GM12878 (cell line): ENCODE measurements around the gene PAOX. TPM values are rescaled to one million over a fixed set of nuclear protein-coding genes. Genes with fewer than 3 reads are reported as not detected.

Experiments used
- ATAC-seq: fragments of 200-7000 bp; cut with Tn5 transposase; 3 replicates; pipeline ENCODE4 v1.9.1; 2020; ENCODE audit warnings: mild to moderate bottlenecking, moderate library complexity
- BruUV-seq: library from RNA; stranded (reverse); fragments of 400-500 nt; replicated peaks from 2 replicates; lab custom pipeline; 2021; lab: Mats Ljungman, UMichigan
- CTCF ChIA-PET: fragments of 300-600 bp; sonication (Branson Sonifier 250); formaldehyde crosslinking; extraction: SDS; loops from one replicate; lab custom pipeline; 2021; ENCODE audit warnings: inconsistent platforms; lab: Yijun Ruan, JAX
- POLR2A ChIA-PET: fragments of 350-600 bp; formaldehyde crosslinking; extraction: SDS; loops from one replicate; lab custom pipeline; 2021; ENCODE audit warnings: inconsistent platforms; lab: Charles Lee
- RAD21 ChIA-PET: fragments of 300-600 bp; sonication (Branson Sonifier 250); formaldehyde crosslinking; loops from one replicate; lab custom pipeline; 2023; ENCODE audit warnings: antibody characterized with exemption; ENCODE audit not compliant: unreplicated experiment; lab: Charles Lee
- SMC1A ChIA-PET: fragments of 300-600 bp; sonication (Branson Sonifier 250); formaldehyde crosslinking; loops from one replicate; lab custom pipeline; 2023; ENCODE audit not compliant: unreplicated experiment, uncharacterized antibody; lab: Charles Lee
- DNase-seq: peaks from one replicate; pipeline ENCODE4 v3.0.0-alpha.2; 2011; ENCODE audit warnings: low read depth, low spot score
- FAIRE-seq: peaks from 3 replicates; lab custom pipeline; 2011; peaks lifted over from hg19 to GRCh38; lab: Jason Lieb, UNC
- H2AFZ ChIP-seq: 2 replicates; pipeline ENCODE4 v1.6.0; 2011; ENCODE audit warnings: low read depth, low read length, control low read depth; ENCODE audit not compliant: control insufficient read depth
- H3K27ac ChIP-seq: 2 replicates; pipeline ENCODE4 v1.5.1; 2011; ENCODE audit warnings: control low read depth; ENCODE audit not compliant: control insufficient read depth, insufficient read depth
- H3K27me3 ChIP-seq, 2 experiments: replicated peaks in 1 of 2; 2 replicates each; pipeline versions ENCODE4 v1.6.0 to v1.6.1; 2011; ENCODE audit warnings: low read length in 1 of 2; ENCODE audit not compliant: control insufficient read depth in 2 of 2, insufficient read depth in 2 of 2
- H3K36me3 ChIP-seq, 2 experiments: 2 replicates each; pipeline ENCODE4 v1.5.1; 2011; ENCODE audit warnings: low read length in 1 of 2; ENCODE audit not compliant: control insufficient read depth in 2 of 2, insufficient read depth in 2 of 2
- H3K4me1 ChIP-seq: 2 replicates; pipeline ENCODE4 v1.6.1; 2011; ENCODE audit warnings: mild to moderate bottlenecking, low read length, moderate library complexity, mixed read lengths; ENCODE audit not compliant: control insufficient read depth, insufficient read depth
- H3K4me2 ChIP-seq: 2 replicates; pipeline ENCODE4 v1.6.0; 2011; ENCODE audit warnings: control low read depth; ENCODE audit not compliant: control insufficient read depth, insufficient read depth
- H3K4me3 ChIP-seq: fragments of 200-600 bp; sonication (generic); 2 replicates; pipeline ENCODE4 v1.5.1; 2016
- H3K79me2 ChIP-seq: 2 replicates; pipeline ENCODE4 v1.6.0; 2011; ENCODE audit warnings: low read length; ENCODE audit not compliant: control insufficient read depth, insufficient read depth
- H3K9ac ChIP-seq: 2 replicates; pipeline ENCODE4 v1.8.0; 2011; ENCODE audit warnings: low read length, control low read depth, mixed read lengths; ENCODE audit not compliant: control insufficient read depth, insufficient read depth
- H3K9me3 ChIP-seq: replicated peaks from 3 replicates; pipeline ENCODE4 v1.5.1; 2011; ENCODE audit warnings: mild to moderate bottlenecking, low read length; ENCODE audit not compliant: control insufficient read depth, insufficient read depth
- H4K20me1 ChIP-seq: 2 replicates; pipeline ENCODE4 v1.6.0; 2011; ENCODE audit not compliant: control insufficient read depth, insufficient read depth
- ASH2L ChIP-seq: fragments of 300-600, 200-600 bp; sonication (generic); IDR thresholded peaks from 2 replicates; pipeline ENCODE4 v1.6.1; 2017; ENCODE audit warnings: low read depth, mild to moderate bottlenecking, borderline replicate concordance
- CHD1 ChIP-seq: IDR thresholded peaks from 2 replicates; pipeline ENCODE4 v1.6.1; 2012; ENCODE audit warnings: low read depth, low read length, improper control_type of control experiment
- PBX3 ChIP-seq: IDR thresholded peaks from 2 replicates; pipeline ENCODE4 v1.6.1; 2011; ENCODE audit warnings: mild to moderate bottlenecking, low read depth, low read length, moderate library complexity; ENCODE audit not compliant: insufficient replicate concordance
- POLR2AphosphoS2 ChIP-seq: IDR thresholded peaks from 2 replicates; pipeline ENCODE4 v1.6.1; 2011; ENCODE audit warnings: low read depth, mild to moderate bottlenecking, low read length, improper control_type of control experiment, moderate library complexity
- RUNX3 ChIP-seq: IDR thresholded peaks from 2 replicates; pipeline ENCODE4 v1.6.1; 2012; ENCODE audit warnings: low read length, inconsistent platforms
- TBL1XR1 ChIP-seq: IDR thresholded peaks from 2 replicates; pipeline ENCODE4 v1.6.1; 2012; ENCODE audit warnings: low read depth, low read length, improper control_type of control experiment
- WGBS: methylation state at CpG from one replicate; pipeline ENCODE4 v1.1.6; 2016; ENCODE audit warnings: low lambda C conversion rate; ENCODE audit not compliant: insufficient replicate concordance, insufficient coverage; ENCODE audit errors: missing lambda C conversion rate; 5-methylcytosine and 5-hydroxymethylcytosine counted together
- in situ Hi-C: fragments of 300-500 bp; cut with MboI; formaldehyde crosslinking; loops from 9 replicates; pipeline ENCODE4 v1.14.3; 2018; ENCODE audit warnings: mixed read lengths
- intact Hi-C: fragments of 100-400 bp; cut with micrococcal nuclease; formaldehyde crosslinking; loops from one replicate; pipeline ENCODE4 v1.14.2; 2022; ENCODE audit not compliant: unreplicated experiment
- polyA plus RNA-seq, 11 experiments: library from polyadenylated mRNA; depleted of rRNA in 4 of 11; unstranded in 6 of 11; stranded (reverse) in 5 of 11; fragments of >200 nt; fragmentation: Nextera tagmentation in 4 of 11; fragmentation: Illumina TruSeq in 1 of 11; extraction: Ambion mirVana in 4 of 11; extraction: Trizol in 1 of 11; gene quantifications; 1 replicate in 1 of 11; 2 replicates in 10 of 11; pipeline versions ENCODE4 v1.2.1 to v1.2.3, GENCODE V29; 2011 to 2016; ENCODE audit warnings: inconsistent platforms in 2 of 11, missing spikeins in 2 of 11, low read depth in 1 of 11
- total RNA-seq, 4 experiments: library from RNA; depleted of rRNA in 3 of 4; stranded (reverse); fragments of >200 nt in 3 of 4; fragmentation: Illumina TruSeq in 1 of 4; extraction: Trizol in 1 of 4; gene quantifications; 2 replicates each; pipeline versions ENCODE4 v1.2.1 to v1.2.3, GENCODE V29; 2013 to 2021
- TF ChIP-seq, protein P1 (sequence below): fragments of 450-650 bp; IDR thresholded peaks from 2 replicates; pipeline ENCODE4 v1.6.1; 2017; ENCODE audit warnings: mild to moderate bottlenecking, moderate library complexity
- TF ChIP-seq, protein P2 (sequence below): fragments of 450-650 bp; IDR thresholded peaks from 2 replicates; pipeline ENCODE4 v1.6.1; 2017; ENCODE audit warnings: antibody characterized with exemption, mild to moderate bottlenecking, moderate library complexity

The PAOX gene
- total and polyA plus RNA-seq, 10 of the 15 experiments (the other 5 are each of a cell fraction or from before 2014, with no cell fraction given), result 1.2 to 22.2 (median 10.5) TPM

DNA sequence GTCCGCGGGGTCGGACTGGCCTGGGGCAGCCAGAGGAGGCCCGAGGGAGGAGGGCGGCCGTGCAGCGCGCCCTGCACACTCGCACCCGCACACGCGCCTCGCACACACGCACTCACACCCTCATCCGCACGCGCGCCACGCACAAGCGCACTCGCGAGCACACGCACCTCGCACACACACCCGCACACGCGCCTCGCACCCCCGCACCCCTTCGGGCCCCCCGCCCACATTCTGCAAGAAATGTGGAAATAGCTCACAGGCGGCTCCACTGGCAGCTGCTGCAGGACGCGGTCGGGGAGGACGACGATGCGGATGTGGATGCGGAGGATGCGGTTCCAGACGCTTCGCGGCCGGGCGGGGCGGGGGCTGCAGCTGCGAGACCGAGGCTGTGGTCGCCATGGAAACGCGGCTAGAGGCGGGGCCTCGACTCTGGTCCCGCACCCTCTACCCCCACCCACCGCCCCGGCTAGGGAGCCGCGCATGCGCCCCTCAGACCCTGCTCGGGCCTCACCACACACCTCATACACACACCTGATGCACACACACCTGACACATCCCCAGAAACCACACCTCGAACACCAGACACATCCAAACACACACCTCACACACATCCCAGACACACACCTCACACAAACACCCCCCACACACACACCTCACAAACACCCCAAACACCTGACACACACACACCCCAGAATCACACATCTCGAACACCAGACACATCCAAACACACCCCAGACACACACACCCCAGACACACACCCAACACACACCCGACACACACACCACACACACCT is 42.3 kb upstream of the PAOX start, which contains the start of gene CALY (continued):
- TF ChIP-seq PBX3 (no peak), RUNX3 (no peak), POLR2AphosphoS2 (no peak), TBL1XR1 (no peak), ASH2L (no peak)
- TF ChIP-seq, protein P1, sequence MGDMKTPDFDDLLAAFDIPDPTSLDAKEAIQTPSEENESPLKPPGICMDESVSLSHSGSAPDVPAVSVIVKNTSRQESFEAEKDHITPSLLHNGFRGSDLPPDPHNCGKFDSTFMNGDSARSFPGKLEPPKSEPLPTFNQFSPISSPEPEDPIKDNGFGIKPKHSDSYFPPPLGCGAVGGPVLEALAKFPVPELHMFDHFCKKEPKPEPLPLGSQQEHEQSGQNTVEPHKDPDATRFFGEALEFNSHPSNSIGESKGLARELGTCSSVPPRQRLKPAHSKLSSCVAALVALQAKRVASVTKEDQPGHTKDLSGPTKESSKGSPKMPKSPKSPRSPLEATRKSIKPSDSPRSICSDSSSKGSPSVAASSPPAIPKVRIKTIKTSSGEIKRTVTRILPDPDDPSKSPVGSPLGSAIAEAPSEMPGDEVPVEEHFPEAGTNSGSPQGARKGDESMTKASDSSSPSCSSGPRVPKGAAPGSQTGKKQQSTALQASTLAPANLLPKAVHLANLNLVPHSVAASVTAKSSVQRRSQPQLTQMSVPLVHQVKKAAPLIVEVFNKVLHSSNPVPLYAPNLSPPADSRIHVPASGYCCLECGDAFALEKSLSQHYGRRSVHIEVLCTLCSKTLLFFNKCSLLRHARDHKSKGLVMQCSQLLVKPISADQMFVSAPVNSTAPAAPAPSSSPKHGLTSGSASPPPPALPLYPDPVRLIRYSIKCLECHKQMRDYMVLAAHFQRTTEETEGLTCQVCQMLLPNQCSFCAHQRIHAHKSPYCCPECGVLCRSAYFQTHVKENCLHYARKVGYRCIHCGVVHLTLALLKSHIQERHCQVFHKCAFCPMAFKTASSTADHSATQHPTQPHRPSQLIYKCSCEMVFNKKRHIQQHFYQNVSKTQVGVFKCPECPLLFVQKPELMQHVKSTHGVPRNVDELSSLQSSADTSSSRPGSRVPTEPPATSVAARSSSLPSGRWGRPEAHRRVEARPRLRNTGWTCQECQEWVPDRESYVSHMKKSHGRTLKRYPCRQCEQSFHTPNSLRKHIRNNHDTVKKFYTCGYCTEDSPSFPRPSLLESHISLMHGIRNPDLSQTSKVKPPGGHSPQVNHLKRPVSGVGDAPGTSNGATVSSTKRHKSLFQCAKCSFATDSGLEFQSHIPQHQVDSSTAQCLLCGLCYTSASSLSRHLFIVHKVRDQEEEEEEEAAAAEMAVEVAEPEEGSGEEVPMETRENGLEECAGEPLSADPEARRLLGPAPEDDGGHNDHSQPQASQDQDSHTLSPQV, result no peak

DNA sequence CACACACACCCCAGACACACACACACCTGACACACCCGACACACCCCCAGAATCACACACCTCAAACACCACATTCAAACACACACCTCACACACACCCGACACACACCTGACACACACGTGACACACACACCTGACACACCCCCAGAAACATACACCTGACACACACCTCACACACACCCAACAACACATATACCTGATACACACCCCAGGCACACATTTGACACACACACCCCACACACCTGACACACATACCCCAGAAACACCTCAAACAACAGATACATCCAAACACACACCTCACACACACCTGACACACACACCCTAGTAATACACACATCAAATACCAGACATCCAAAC is 41.7 kb upstream of the PAOX start:
- RAD21 ChIA-PET, result no interaction called here
- H3K27ac ChIP-seq, result no peak overlapping the region
- H3K36me3 ChIP-seq, result no peaks in the 10 kb centered on the region
- no peak overlapping the region for H2AFZ ChIP-seq
- POLR2A ChIA-PET, result no interaction called here
- no peak overlapping the region for H3K4me3 ChIP-seq
- no peak overlapping the region for H3K4me2 ChIP-seq
- SMC1A ChIA-PET, result no interaction called here
- H3K79me2 ChIP-seq, result no peaks in the 10 kb centered on the region
- no peaks in the 10 kb centered on the region for H4K20me1 ChIP-seq
- FAIRE-seq, result no peak
- WGBS, result 91% methylated on average over 3 of the region's 3 CpGs
- no peak for DNase-seq
- H3K9ac ChIP-seq, result no peak overlapping the region
- H3K4me1 ChIP-seq, result no peaks in the 10 kb centered on the region
- peaks cover 5 to 9% of the 10 kb centered on the region in 2 experiments for H3K27me3 ChIP-seq
- CTCF ChIA-PET, result no interaction called here
- BruUV-seq, result no TSS peak
- intact Hi-C loops, result no loop called here
- H3K9me3 ChIP-seq, result no peaks in the 10 kb centered on the region; the same call in 2 of the 3 replicates
- in situ Hi-C loops, result no loop called here
- ATAC-seq, result no peak
- TF ChIP-seq, protein P2, sequence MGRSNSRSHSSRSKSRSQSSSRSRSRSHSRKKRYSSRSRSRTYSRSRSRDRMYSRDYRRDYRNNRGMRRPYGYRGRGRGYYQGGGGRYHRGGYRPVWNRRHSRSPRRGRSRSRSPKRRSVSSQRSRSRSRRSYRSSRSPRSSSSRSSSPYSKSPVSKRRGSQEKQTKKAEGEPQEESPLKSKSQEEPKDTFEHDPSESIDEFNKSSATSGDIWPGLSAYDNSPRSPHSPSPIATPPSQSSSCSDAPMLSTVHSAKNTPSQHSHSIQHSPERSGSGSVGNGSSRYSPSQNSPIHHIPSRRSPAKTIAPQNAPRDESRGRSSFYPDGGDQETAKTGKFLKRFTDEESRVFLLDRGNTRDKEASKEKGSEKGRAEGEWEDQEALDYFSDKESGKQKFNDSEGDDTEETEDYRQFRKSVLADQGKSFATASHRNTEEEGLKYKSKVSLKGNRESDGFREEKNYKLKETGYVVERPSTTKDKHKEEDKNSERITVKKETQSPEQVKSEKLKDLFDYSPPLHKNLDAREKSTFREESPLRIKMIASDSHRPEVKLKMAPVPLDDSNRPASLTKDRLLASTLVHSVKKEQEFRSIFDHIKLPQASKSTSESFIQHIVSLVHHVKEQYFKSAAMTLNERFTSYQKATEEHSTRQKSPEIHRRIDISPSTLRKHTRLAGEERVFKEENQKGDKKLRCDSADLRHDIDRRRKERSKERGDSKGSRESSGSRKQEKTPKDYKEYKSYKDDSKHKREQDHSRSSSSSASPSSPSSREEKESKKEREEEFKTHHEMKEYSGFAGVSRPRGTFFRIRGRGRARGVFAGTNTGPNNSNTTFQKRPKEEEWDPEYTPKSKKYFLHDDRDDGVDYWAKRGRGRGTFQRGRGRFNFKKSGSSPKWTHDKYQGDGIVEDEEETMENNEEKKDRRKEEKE, result no peak
- TF ChIP-seq, protein P1, result no peak
- TF ChIP-seq CHD1, result no peak
